SW480 (cell line): ENCODE data around the gene ZFYVE27.

ENCODE experiments used
- DNase-seq: peaks from one replicate; pipeline ENCODE4 v3.0.0-alpha.2; 2016; ENCODE audit warnings: low spot score

Gene ZFYVE27

DNA sequence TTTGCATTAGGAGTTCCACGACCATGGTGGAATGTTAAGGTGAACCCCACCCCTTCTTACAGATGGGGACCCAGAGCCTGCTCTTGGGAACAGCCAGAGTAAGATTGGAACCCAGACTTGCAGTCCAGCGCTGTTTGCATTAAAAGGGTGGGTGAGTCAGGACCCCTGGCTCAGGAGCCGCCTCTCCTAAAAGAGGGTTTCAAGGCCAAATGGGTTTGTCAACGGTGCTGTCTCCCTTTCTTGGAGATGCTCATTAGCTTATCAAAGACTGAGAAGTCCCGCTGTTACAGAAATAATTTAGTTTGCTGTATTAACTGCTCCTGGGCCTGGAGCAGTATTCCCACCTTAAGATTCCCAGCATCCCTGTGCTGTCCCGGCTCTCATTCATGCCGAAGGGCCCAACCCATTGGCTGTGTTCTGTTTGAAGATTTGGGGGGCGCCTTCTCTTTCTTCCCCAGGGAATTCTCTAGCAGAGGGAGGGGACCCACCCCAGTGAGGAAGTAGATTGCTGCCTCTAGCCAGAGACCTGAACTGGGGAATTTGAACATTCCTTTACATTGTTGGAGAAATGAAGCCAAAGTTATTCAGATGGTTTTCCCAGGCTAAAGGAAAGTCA lies 21.6 kb upstream of the ZFYVE27 start:
- DNase-seq, result no peak

DNA sequence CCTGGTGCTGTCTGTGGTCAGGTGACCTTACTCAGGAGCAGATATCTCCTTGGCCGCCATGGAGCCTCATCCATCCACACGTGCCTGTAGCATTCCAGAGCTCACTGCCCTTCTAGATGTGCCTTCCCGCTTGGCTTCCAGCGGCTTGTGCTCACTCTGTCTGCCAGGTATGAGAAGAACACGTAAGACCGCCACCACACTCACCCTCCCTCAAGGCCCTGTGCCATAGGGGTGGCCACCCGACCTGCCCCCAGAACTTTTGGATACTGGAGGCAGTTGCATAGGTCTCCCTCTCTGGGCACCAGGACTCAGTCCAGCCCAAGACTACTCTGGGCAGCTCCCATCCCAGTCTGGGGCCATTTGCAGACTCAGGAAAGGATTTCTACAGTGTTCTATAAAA lies 19.3 kb upstream of the ZFYVE27 start:
- DNase-seq, result no peak

DNA sequence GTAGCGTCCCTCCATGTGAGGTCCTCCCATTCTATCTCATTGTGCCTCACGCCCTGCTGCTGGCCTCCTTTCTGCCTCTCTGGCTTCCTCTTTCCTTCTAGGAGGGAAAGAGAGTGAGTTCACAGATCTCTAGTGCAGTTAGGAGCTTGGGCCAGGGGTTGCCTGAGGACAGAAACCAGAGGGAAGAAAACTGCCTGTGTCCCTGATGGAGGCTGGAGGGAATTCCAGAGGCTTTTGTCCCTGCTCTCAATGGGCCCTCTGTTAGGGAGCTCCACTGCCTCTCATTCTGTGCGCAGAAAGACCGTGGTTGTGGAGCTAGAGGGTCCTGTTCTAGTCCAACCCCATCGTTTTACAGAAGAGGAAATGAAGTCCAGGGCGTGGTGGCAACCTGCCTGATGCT lies 18.8 kb upstream of the ZFYVE27 start:
- DNase-seq, result peak; percentile 19

DNA sequence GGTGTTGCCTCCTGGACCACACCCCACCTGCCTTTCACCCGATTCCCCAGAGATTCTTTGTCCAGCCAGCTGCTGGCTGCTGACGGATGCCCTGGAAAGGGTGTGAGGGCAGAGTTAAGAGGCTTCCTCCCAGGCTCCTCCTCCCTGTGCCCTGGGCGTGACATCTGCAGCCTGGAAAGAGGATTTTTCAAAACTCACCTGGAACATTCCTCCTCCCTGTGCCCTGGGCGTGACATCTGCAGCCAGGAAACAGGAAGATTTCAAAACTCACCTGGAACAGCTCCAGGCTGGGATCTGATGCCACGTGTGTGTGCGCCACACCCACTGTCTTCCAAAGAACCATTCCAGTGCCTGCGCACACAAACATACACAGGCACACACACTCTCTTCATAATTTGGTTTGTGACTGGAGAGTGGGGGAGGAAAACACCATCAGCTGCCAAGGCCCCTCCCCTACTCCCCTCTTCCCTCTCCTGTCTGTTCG lies 18.2 kb upstream of the ZFYVE27 start:
- DNase-seq, result peak; percentile 94

DNA sequence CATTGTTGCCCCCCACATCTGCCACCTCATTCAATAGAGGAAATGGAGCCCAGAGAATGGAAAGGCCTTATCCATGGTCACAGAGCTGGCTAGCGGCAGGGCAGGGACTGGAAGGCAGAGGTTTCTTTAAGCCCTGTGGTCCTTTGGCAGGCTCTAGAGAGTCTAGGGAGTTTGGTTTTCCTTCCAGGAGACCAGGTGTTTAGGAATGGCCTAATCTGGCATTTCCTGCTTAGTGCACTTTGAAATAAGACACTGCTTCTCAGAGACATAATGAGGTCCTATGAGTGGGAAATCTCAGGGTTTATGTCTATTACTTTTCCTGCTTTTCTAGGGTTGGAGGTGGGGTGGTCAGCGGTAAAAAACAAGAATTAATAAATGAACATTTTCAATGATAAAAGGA lies 17.3 kb upstream of the ZFYVE27 start:
- no peak for DNase-seq

DNA sequence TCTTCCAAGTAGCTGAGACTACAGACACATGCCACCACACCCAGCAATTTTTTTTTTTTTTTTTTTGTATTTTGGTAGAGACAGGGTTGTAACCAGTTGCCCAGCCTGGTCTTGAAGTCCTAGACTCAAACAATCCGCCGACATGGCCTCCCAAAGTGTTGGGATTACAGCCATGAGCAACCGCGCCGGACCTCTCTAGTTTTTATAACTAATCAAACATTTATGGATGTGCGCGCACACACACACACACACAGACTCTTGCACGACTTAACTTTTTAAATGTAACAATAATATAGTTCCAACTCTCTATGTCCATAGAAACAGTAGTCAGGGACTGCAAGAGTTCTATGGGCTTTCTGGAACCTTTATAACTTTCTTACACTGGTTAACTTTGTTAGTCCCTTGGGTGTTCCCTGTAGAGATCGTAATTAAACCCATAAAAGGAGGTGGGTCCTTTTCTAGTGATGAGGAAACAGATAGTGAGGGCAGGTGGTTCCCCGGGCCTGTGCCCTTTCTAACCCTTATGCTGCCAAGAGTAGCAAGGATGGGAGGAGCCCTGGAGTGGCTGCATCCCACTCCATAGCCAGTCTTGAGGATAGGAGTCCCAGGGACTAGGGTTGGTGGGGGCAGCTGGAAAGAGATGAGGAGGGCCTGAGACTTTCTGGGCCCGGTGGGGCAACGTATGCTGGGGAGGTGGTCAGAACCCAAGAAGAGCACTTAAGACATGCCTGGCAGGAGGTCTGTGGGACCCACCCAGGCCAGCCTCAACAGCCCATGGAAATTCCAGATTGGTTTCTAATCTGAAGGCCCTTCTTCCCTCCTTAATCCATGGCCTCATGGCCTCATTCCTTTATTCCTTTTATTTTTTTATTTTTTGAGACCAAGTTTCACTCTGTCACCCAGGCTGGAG lies 14.8 kb upstream of the ZFYVE27 start:
- no peak for DNase-seq

DNA sequence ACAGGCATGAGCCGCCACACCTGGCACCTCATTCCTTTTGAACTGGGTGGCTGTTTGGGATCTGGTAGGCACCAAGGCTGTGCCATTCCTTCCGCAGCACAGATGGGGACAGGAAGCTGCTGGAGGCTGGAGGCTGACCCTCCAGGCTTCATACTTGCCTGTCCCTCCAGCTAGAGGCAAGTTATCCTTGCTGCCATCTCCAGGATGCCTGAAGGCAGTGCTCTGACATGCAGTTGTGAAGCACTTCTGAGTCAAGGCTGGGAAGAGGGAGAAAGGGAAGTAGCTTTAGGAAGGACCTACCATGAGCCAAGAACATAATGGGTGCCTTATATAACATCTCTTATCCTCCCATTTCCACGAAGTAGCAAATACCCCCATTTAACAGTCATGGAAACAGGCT lies 13.9 kb upstream of the ZFYVE27 start:
- DNase-seq, result no peak

DNA sequence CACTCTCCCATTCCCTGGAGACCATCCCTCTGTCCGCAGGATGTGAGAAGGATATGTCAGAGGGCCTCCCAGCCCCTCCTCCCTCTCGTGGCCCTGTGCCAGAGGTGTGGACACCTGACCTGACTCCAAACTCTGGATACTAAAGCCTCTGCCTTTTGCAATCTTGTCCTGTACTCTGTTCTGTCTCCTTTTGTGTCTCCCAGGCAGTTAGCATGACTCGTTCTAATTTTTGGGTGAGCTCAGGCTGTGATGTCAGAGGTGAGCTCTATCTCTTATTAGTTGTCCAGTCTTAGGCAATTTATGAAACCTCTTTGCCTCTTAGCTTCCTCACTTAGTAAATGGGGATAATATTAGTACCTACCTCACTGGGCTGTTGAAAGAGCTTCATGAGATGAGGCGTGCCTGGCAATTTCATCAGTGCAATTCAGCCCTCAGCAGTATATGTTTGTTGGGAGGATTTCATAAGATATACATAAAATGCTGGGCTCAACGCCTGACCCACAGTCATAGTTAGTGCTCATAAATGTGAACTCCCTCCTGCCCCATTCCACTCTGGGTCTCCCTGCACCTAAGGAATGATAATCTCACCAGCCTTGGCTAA lies 12.5 kb upstream of the ZFYVE27 start:
- DNase-seq, result no peak

DNA sequence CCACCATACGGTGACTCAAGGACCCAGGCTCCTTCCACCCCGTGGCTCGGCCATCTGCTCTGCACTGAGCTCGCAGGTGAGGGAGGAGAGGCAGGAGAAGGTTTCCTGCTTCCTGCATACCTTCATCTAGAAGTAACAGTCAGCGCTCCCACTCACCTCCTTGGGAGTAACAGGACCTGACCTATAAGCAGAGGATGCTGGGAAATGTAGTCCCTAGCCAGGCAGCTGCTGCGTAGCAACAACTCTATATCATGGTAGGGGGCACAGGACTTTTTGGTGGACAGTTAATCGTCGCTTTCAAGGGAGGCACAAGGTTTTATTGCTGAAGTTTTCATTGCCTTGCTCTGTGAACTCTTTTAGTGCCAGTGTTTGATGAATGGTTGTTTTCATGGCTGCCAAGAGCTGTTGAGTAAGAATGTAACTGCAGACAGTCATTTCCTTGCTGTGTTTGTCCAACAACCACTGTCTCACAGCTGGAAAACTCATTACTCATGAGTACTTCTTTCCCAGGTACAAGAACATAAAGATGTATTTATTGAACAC lies 10.2 kb upstream of the ZFYVE27 start:
- no peak for DNase-seq

DNA sequence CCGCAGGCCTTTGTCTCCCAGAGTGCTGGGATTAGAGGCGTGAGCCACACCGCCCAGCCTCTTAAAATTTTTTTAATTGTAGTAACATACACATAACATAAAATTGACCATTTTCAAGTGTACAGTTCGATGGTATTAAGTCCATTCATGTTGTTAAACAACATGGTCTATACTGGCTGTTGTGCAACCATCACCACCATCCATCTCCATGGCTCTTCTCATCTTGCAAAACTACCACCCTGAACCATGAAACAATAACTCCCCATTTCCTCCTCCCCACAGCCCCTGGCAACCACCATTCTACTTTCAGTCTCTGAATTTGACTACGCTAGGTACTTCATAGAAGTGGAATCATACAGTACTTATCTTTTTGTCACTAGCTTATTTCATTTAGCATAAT lies 7.9 kb upstream of the ZFYVE27 start:
- DNase-seq, result no peak

DNA sequence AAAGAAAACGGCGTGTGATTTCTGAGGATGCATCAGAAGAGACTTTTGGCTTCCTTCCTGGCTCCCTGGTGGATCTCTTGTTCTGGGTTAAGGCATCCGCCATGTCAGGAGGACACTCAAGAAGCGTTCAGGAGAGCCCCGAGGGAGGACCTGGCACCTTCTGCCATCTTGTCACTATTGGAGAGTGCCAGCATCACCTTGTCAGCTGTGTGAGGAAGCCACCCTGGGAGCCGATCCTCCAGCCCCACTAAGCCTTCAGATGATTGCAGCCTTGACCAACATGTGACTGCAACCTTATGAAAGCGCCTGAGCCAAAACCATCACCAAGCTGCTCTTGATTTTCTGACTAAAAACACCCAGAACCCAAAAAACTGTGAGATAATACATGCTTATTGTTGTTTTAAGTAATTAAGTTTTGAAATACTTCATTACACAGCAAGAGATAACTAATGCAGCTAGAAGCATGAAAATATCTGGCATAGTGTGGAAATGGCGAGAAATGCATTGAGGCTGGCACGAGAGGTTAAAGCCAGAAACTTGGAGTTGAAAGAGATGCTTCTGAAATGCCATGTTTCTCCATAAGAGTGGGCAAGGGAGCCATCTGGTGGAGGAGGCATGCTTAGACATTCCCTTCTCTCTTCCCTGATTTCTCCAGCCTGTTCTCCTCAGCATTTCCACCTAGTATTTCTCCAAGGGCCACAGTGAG lies 5.4 kb upstream of the ZFYVE27 start:
- peak; percentile 74 for DNase-seq

DNA sequence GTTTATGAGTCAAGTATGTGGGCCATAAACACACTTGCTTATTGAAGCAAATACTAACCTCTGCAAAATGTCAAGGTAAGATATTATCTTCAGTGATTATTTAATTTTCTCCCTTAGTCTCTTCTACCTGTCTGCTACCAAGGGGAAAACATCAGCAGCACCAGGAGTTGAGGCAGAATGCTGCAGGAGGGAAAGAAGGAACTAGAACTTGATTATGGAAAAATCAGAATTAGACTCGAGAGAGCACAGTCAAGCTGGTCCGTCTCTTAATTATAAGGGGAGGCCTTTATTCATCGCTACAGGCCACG lies 4.9 kb upstream of the ZFYVE27 start:
- no peak for DNase-seq

DNA sequence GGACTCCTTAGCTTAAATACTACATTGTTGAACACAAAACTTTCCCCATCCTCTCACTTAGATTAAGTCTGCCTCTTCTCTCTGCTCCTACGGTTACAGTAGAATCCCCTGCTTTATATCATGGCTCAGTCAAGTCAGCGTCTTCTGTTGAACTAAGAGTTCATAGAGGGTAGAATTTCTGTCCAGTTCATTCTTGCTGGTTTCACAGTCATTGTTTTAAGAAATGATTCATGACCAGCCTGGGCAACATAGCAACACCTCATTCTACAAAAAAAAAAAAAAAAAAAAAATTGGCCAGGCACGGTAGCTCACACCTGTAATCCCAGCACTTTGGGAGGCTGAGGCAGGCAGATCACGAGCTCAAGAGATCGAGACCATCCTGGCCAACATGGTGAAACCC lies 3.7 kb upstream of the ZFYVE27 start:
- DNase-seq, result no peak

DNA sequence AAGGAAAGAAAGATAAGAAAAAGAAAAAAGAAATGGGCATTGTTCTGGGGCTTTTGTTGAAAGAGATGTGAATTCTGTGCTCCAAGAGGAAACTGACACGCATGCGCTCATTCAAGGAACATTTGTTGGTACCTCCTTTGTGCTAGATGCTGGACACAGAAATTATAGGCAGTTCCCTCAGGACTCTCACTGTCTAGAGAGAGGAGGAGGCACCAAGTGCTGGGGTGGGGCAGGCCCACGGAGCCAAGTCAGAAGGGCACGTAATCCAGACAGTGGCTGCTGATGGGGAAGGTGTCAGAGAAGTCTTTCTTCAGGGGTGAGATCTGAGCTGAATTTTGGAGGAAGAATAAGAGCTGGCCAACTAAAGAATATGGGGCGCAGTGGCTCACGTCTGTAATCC lies 2.9 kb upstream of the ZFYVE27 start:
- no peak for DNase-seq

DNA sequence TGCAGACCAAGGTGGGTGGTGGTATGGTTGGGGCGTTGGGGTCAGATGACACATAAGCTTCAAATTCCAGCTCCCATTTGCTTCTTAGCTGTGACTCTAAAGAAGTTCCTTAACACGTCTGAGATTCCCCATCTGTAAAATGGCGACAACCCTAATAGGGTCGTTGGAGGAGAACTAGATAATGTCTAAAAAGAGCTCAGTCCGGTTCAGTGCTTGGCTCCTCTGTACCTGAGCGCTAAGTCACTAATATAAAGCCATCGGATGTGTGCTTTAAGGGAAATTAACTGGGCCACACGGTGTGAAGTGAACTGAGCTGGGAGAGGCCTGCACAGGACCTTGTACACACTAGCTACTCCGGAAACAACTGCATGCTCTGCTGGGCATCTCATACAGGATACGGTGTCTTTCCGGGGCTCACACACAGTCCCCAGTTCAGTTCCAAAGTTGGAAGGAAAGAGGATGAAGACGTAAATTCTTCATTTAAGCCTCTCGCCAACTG lies 476 bp upstream of the ZFYVE27 start:
- no peak for DNase-seq

DNA sequence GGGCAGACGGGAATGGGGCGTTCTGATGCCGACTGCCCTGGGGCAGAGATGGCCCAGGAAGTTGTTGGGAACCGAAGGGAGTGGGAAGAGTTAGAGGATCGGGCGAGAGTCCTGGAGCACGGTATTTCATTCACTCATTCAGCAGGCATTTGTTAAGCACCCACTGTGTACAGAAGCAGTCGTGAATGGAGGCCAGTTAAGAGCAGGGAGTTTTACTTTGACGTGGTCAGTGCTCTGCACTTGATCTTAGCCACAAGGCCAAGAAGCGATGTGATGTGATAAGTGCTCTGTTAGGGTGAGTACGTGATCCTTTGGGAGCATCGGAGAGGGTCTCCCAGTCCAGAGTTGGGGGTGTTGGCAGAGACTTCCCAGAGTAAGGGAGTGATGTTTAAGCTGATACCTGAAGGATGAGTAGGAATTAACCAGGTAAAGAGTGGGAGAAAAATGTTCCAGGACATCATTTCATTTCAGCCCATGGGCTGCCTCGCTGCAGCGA lies 890 bp downstream of the ZFYVE27 start:
- no peak for DNase-seq

DNA sequence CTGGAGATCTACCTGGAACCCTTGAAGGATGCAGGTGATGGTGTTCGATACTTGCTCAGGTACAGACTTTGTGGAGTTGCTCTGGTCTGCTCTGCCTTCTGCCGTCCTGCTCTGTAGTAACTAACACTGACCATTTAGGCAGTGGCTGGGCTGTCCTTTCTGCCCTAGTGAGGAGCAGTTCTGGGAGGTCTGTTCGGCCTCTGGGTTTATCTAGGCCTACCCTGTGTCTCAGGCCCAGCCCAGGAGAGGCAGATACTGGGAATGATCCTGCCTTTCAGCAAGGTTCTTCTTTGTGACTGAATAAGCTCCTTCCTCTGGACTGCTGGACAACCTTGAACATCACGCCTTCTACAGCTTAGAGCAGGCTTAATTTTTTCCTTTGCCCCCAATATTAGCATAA lies 1.7 kb downstream of the ZFYVE27 start:
- DNase-seq, result no peak

DNA sequence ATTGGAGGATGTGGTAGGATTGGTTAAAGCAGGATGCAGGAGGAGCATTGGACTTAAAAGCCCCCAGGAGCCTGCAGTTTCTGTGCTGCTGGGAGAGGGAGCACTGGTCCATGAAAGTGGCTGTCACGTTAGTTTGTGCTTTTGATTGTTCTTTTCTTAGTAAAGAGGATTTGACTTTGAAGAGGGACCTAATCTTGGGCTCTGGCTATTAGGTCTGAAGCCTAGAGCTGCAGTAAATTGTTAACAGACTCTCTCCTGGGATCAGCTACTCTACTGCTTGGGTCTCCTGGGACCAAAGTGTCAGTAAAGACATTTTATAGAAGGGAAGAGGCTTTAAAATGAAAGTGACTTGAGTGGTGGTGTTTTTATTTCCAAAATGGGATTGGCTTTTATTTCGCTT lies 3.7 kb downstream of the ZFYVE27 start:
- DNase-seq, result no peak

DNA sequence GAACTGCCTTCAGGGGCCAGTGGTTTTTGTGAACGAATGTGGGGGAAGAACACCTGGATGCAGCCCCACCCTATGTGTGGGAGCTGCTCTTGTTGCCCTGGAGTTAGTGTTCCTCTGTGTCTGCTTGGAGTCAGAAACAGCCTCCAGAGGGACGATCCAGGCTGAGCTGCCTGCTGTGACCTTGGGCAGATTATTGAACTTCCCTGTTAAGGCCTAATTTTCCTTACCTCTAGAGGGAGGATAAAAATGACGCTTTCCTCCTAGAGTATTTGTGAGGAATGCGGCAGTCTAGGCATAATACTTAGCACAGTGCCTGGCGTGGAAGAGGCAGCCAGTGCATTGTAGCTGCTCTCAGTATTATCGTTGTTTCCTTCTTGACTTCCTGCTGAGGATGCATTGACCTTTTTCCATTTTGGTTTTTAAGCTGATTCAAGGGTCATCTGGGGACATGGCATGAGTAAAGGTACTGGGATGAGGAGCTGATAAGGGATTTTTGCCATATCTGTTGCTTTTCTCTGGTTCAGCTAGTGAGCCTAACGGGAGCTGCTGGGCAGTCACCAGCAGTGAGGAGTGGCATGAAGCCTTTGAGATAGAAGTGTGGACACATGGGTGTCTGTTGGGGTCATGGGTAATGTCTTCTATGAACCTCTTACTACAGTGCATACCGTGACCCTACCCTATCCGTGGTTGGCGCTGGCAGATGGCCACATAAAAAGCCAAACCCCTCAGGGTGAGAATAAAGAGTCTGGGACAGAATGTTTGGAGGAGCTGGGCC lies 6.4 kb downstream of the ZFYVE27 start:
- DNase-seq, result no peak

DNA sequence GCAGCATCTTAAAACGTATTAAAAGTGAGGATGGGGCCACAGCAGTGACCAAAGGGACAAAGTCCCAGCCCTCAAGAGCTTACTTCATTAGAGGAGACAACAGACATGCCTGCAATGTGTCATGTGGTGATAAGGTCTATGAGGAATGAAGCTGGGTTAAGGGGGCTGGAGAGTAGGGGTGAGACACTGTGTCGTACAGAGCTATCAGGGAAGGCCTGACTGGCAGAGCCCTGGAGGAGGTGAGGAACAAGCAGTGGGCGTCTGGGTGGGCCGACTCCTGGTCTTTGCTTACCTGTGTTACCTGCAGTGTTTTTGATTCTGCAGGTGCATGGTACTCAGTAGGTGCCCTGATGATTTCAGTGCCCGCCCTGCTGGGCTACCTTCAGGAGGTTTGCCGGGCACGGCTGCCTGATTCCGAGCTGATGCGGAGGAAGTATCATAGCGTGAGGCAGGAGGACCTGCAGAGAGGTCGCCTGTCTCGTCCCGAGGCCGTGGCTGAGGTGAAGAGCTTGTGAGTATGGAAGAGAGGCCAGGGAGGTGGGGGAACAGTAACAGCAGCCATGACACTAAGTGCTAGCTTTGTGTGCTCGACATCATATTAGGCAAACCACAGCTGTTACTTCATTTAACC lies 7.6 kb downstream of the ZFYVE27 start:
- DNase-seq, result no peak

DNA sequence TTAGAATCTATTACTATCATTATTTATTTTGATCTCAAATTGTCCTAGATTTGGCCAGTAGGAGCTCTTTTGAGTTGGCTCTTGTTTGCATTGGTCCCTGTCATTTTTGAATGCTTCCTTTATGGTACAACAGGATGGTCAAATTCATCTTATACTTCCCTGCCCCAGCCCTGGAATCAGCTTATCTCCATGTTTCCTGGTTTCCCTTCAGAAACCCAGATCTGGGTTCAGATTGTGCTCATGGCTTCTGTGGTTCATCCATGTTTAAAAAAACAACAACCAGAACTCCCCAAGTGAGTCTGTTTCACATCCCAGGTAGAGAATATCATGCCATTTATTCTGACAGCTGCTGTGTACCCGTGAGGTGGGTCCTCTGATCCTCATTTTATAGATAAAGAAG lies 10.6 kb downstream of the ZFYVE27 start:
- no peak for DNase-seq
